ENCODE results near the gene MIER2. TPM values are rescaled to one million over a fixed set of nuclear protein-coding genes. Genes with fewer than 3 reads are reported as not detected.
"Not testable (repeated sequence)": the region's sequence is repeated elsewhere in the genome, so short reads cannot be mapped to it uniquely, and the experiment has no call there.

MIER2 gene
- total and polyA plus RNA-seq, 2 donors (not counting 1 experiment from before 2014, with no cell fraction given) = 10.5 to 19.7 TPM

- no peak overlapping the region for H3K27ac Mint-ChIP-seq
These were observed 72.7 kb downstream of the MIER2 start for GRCh38 chr19:271856-272255.

GRCh38 chr19:270766-271318 is 73.8 kb downstream of the MIER2 start:
- H3K36me3 ChIP-seq (replicated peaks in 1 of 2; ENCODE audit: control extremely low read depth in 1 of 2, control insufficient read depth in 1 of 2, extremely low read depth in 1 of 2, insufficient read depth in 2 of 2, low read length in 1 of 2); H3K9me3 Mint-ChIP-seq (ENCODE audit: insufficient read depth); CTCF ChIA-PET; H3K4me3 Mint-ChIP-seq; H3K79me2 ChIP-seq (ENCODE audit: control insufficient read depth, insufficient read depth, low read length); ATAC-seq (ENCODE audit: low read depth); H3K27ac ChIP-seq (ENCODE audit: low read length in 2 of 2); H3K4me3 ChIP-seq (ENCODE audit: control extremely low read depth in 1 of 5, extremely low read depth in 1 of 5, insufficient read depth in 1 of 5, low read depth in 2 of 5, low read length in 4 of 5); H3K9me3 ChIP-seq (ENCODE audit: control extremely low read depth in 1 of 3, control insufficient read depth in 2 of 3, insufficient read depth in 1 of 3, low read length in 2 of 3); H3K4me1 ChIP-seq (ENCODE audit: control insufficient read depth in 2 of 2, insufficient read depth in 2 of 2, low read length in 2 of 2); H3K9ac ChIP-seq (ENCODE audit: low read length); H3K4me2 ChIP-seq (replicated peaks; ENCODE audit: low read depth, low read length, poor library complexity, severe bottlenecking); POLR2A ChIA-PET; H2AFZ ChIP-seq (ENCODE audit: insufficient read depth, low read depth, low read length, poor library complexity, severe bottlenecking); intact Hi-C loops (cut with micrococcal nuclease); H3K27ac Mint-ChIP-seq; H4K20me1 ChIP-seq (ENCODE audit: control insufficient read depth, insufficient read depth, low read length, poor library complexity, severe bottlenecking); DNase-seq: not testable (repeated sequence)
- peaks cover 10% of the 10 kb centered on the region for H3K4me1 Mint-ChIP-seq
- peaks cover 42% of the 10 kb centered on the region for H3K27me3 Mint-ChIP-seq
- WGBS (ENCODE audit: insufficient coverage) = 74% methylated on average over 6 of the region's 12 CpGs
- H3K27me3 ChIP-seq (replicated peaks in 1 of 4; ENCODE audit: control extremely low read depth in 1 of 4, control insufficient read depth in 3 of 4, insufficient read depth in 4 of 4, low read length in 3 of 4) = peaks cover 0 to 17% (median 7%) of the 10 kb centered on the region in 4 experiments

More at GRCh38 chr19:271856-272255, 72.7 kb downstream of the MIER2 start:
- no peak for ATAC-seq (ENCODE audit: low read depth)
- no peaks in the 10 kb centered on the region for H3K36me3 ChIP-seq (replicated peaks in 1 of 2; ENCODE audit: control extremely low read depth in 1 of 2, control insufficient read depth in 1 of 2, extremely low read depth in 1 of 2, insufficient read depth in 2 of 2, low read length in 1 of 2)
- no peak overlapping the region for H3K27ac ChIP-seq (ENCODE audit: low read length in 2 of 2)
- peaks cover 2 to 5% of the 10 kb centered on the region in 2 donors for H3K4me1 ChIP-seq (ENCODE audit: control insufficient read depth in 2 of 2, insufficient read depth in 2 of 2, low read length in 2 of 2)
- H3K4me2 ChIP-seq (replicated peaks; ENCODE audit: low read depth, low read length, poor library complexity, severe bottlenecking) = no peak overlapping the region
- no peak overlapping the region for H3K4me3 ChIP-seq (ENCODE audit: control extremely low read depth in 1 of 5, extremely low read depth in 1 of 5, insufficient read depth in 1 of 5, low read depth in 2 of 5, low read length in 4 of 5)
- DNase-seq = no peak
- no peaks in the 10 kb centered on the region for H3K79me2 ChIP-seq (ENCODE audit: control insufficient read depth, insufficient read depth, low read length)
- peaks cover 0 to 1% (median 0%) of the 10 kb centered on the region in 3 donors for H3K9me3 ChIP-seq (ENCODE audit: control extremely low read depth in 1 of 3, control insufficient read depth in 2 of 3, insufficient read depth in 1 of 3, low read length in 2 of 3)
- TF ChIP-seq CTCF (IDR thresholded peaks at IDR 0.05) (no peak), EZH2 (IDR thresholded peaks at IDR 0.05; ENCODE audit: borderline replicate concordance, insufficient read depth, low read depth, low read length, poor library complexity, severe bottlenecking) (no peak)
- POLR2A ChIA-PET = no interaction called here
- no peak overlapping the region for H3K4me3 Mint-ChIP-seq
- H3K4me1 Mint-ChIP-seq = peaks cover 6% of the 10 kb centered on the region
- peaks cover 40% of the 10 kb centered on the region for H3K27me3 Mint-ChIP-seq
- CTCF ChIA-PET = no interaction called here
- no peaks in the 10 kb centered on the region for H4K20me1 ChIP-seq (ENCODE audit: control insufficient read depth, insufficient read depth, low read length, poor library complexity, severe bottlenecking)
- H3K9me3 Mint-ChIP-seq (ENCODE audit: insufficient read depth) = no peaks in the 10 kb centered on the region
- H2AFZ ChIP-seq (ENCODE audit: insufficient read depth, low read depth, low read length, poor library complexity, severe bottlenecking) = no peak overlapping the region
- H3K27me3 ChIP-seq (replicated peaks in 1 of 4; ENCODE audit: control extremely low read depth in 1 of 4, control insufficient read depth in 3 of 4, insufficient read depth in 4 of 4, low read length in 3 of 4) = peaks cover 0 to 15% (median 5%) of the 10 kb centered on the region in 4 experiments
- no peak overlapping the region for H3K9ac ChIP-seq (ENCODE audit: low read length)
- intact Hi-C loops (cut with micrococcal nuclease) = no loop called here
- 8% methylated on average over 5 of the region's 6 CpGs for WGBS (ENCODE audit: insufficient coverage)

All from B cell (primary cell).